Testis (tissue), 3 donors: Measurements from ENCODE around the gene ADAM15. TPM values are rescaled to one million over a fixed set of nuclear protein-coding genes. Genes with fewer than 3 reads are reported as not detected.

Source experiments
- DNase-seq: peaks from one replicate; pipeline ENCODE4 v3.0.0-alpha.2; 2019
- H3K27ac ChIP-seq, 2 donors: fragments of 200-600 bp; sonication (generic); one replicate each; pipeline ENCODE4 v1.5.1; 2019
- H3K27me3 ChIP-seq: fragments of 200-600 bp; sonication (generic); one replicate; pipeline ENCODE4 v1.5.1; 2019
- H3K36me3 ChIP-seq: fragments of 200-600 bp; sonication (generic); one replicate; pipeline ENCODE4 v1.5.1; 2017; ENCODE audit warnings: low read depth; ENCODE audit errors: missing control alignments
- H3K4me1 ChIP-seq: fragments of 200-600 bp; sonication (generic); one replicate; pipeline ENCODE4 v1.5.1; 2019
- H3K4me3 ChIP-seq, 2 donors: fragments of 200-600 bp; sonication (generic); one replicate each; pipeline ENCODE4 v1.5.1; 2017 to 2019
- H3K9me3 ChIP-seq: fragments of 200-600 bp; sonication (generic); one replicate; pipeline ENCODE4 v1.5.1; 2017
- POLR2A ChIP-seq: fragments of 450-650 bp; IDR thresholded peaks from one replicate; pipeline ENCODE4 v1.6.1; 2017; ENCODE audit warnings: antibody characterized with exemption, mild to moderate bottlenecking, moderate library complexity
- WGBS, 2 donors: methylation state at CpG; one replicate each; pipeline ENCODE4 v1.1.5; 2018; 5-methylcytosine and 5-hydroxymethylcytosine counted together
- intact Hi-C: fragments of 100-400 bp; cut with DNase I; formaldehyde crosslinking; loops from one replicate; pipeline ENCODE4 v1.15.1; 2023; ENCODE audit warnings: low total_unique reads
- polyA plus RNA-seq: library from polyadenylated mRNA; stranded (reverse); fragments of 350-450 nt; fragmentation: Illumina TruSeq; extraction: RNeasy Lipid Tissue Mini Kit (QIAGEN cat#74804); gene quantifications from one replicate; pipeline ENCODE4 v1.2.3, GENCODE V29; 2014; ENCODE audit warnings: low read depth, low replicate concordance; ENCODE audit not compliant: insufficient read depth
- total RNA-seq, 2 donors: library from RNA; depleted of rRNA; stranded (reverse); fragments of >200 nt; gene quantifications; one replicate each; pipeline ENCODE4 v1.2.3, GENCODE V29; 2016
- TF ChIP-seq, protein P1 (sequence below), 3 experiments: fragments of 450-650 bp in 2 of 3; fragments of 200-600 bp in 1 of 3; sonication (generic) in 1 of 3; IDR thresholded peaks; one replicate each; pipeline ENCODE4 v1.5.1; 2016 to 2019; ENCODE audit warnings: antibody characterized with exemption in 3 of 3, mild to moderate bottlenecking in 2 of 3, moderate library complexity in 1 of 3

ADAM15 gene
- total and polyA plus RNA-seq, 3 donors from 2014 or later: 30.7 to 42.6 (median 34.5) TPM

DNA sequence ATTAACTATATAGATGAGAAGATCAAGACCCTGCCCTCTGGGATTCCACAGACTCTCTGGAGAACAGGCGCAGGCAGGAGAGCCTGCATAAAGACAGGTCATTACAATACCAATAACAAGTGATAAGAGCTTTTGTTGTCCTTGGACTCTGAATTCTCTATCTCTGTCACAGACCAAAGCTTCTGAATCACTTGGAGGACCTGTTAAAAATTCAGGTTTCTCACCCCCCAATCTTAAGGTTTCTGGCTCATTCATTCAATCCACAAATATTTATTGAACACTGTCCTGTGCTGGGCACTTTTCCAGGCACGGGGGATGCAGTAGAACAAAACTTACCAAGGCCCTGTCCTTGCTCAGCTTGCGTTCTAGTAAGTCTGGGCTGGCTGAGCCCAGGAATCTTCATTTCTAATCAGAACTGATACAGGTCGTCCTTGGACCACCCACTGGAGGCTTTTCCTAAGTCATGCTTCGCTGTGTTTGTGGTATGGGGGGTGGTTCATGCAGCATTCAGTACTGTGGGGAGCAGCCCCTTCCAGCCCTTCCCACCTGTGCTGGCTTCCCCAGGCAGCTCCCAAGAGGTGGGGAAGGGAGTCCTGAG, 13.8 kb downstream of the ADAM15 start:
- Histone ChIP-seq H3K9me3 (no peaks in the 10 kb centered on the region), H3K27ac (no peak overlapping the region), H3K4me1 (peaks cover 21% of the 10 kb centered on the region), H3K4me3 (no peak overlapping the region), H3K36me3 (no peaks in the 10 kb centered on the region), H3K27me3 (no peaks in the 10 kb centered on the region)
- WGBS, 2 donors: 44% methylated on average over 5 of the region's 5 CpGs
- TF ChIP-seq POLR2A: no peak
- TF ChIP-seq, protein P1, sequence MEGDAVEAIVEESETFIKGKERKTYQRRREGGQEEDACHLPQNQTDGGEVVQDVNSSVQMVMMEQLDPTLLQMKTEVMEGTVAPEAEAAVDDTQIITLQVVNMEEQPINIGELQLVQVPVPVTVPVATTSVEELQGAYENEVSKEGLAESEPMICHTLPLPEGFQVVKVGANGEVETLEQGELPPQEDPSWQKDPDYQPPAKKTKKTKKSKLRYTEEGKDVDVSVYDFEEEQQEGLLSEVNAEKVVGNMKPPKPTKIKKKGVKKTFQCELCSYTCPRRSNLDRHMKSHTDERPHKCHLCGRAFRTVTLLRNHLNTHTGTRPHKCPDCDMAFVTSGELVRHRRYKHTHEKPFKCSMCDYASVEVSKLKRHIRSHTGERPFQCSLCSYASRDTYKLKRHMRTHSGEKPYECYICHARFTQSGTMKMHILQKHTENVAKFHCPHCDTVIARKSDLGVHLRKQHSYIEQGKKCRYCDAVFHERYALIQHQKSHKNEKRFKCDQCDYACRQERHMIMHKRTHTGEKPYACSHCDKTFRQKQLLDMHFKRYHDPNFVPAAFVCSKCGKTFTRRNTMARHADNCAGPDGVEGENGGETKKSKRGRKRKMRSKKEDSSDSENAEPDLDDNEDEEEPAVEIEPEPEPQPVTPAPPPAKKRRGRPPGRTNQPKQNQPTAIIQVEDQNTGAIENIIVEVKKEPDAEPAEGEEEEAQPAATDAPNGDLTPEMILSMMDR (IDR thresholded peaks at IDR 0.05): no peak
- no peak for DNase-seq
- intact Hi-C loops: loop anchor here (5.0 kb wide), 1 partner anchor 113 kb away; no protein-coding TSS in a partner anchor

DNA sequence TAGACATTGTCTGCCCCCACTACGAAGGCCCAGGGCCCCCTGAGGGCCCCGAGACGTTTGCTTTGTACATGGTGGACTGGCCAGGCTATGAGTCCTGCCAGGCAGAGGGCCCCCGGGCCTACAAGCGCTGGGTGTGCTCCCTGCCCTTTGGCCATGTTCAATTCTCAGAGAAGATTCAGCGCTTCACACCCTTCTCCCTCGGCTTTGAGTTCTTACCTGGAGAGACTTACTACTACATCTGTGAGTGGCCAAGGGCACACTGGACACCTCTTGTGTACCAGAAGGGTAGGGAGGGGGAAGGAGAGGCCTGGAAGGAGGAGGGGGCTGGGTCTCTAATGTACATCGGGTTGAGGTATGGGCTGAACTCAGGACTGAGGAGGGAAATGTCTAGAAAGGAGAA, 15.7 kb downstream of the ADAM15 start:
- H3K27ac ChIP-seq: no peak overlapping the region
- intact Hi-C loops: no loop called here
- H3K36me3 ChIP-seq: no peaks in the 10 kb centered on the region
- no peaks in the 10 kb centered on the region for H3K27me3 ChIP-seq
- WGBS, 2 donors: 84 to 94% methylated on average over 8 of the region's 8 CpGs
- DNase-seq: no peak
- H3K4me1 ChIP-seq: peaks cover 18% of the 10 kb centered on the region
- H3K9me3 ChIP-seq: no peaks in the 10 kb centered on the region
- H3K4me3 ChIP-seq: no peak overlapping the region
- TF ChIP-seq, protein P1 (IDR thresholded peaks at IDR 0.05): no peak
- no peak for TF ChIP-seq POLR2A

DNA sequence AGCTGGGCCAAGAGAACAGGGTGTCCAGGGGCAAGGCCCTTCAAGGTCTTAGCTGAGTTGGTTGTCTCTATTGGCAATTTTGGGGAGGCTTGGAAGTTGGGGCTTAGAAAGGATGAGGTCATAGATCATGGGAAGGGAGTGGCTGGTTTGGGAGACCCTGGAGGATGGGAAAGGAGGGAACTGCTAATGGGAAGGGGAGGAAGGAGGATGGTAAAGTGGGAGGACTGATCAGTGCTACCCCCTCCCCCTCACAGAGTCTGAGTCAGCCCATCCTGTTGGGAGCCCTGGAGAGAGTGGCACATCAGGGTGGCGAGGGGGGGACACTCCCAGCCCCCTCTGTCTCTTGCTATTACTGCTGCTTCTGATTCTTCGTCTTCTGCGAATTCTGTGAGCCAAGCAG, 17.5 kb downstream of the ADAM15 start:
- intact Hi-C loops: no loop called here
- no peak overlapping the region for H3K4me3 ChIP-seq
- TF ChIP-seq, protein P1 (IDR thresholded peaks at IDR 0.05): no peak
- TF ChIP-seq POLR2A: no peak
- peaks cover 4% of the 10 kb centered on the region for H3K4me1 ChIP-seq
- H3K9me3 ChIP-seq: no peaks in the 10 kb centered on the region
- no peak overlapping the region for H3K27ac ChIP-seq
- no peaks in the 10 kb centered on the region for H3K36me3 ChIP-seq
- WGBS, 2 donors: 73 to 88% methylated on average over 3 of the region's 3 CpGs
- H3K27me3 ChIP-seq: no peaks in the 10 kb centered on the region
- DNase-seq: no peak

DNA sequence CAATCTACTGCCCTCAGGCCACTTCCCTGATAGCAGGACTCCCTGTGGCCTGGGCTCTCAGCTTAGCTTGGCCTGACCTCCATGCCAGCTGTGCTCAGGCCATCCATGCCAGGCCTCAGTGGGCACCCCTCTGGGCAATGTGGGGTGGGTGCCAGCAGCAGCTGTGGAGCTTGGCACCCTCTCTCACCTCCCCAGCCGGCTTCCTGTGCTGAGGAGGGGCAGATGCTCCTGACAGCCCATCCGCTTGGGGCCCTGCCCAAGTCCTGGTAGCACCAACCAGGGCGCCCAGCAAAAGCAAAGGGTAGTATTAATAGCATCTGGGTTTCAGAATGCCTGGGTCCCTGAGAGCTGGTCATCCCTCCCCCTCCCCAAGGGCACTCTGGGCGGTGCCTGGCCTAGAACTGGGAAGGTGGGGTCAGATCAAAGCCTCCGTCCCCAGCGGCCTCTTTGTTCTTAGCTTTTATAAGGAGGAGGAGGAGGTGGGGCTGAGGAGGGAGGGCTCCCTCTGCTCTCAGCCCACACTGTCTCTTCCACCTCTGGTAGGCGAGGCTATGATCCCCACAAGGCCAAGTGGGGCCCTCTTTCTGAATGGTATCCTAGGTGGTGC, 18.5 kb downstream of the ADAM15 start:
- Histone ChIP-seq H3K27ac (no peak overlapping the region), H3K27me3 (no peaks in the 10 kb centered on the region), H3K9me3 (no peaks in the 10 kb centered on the region), H3K4me3 (peak overlapping the region in 1 of 2 donors; percentile 56), H3K4me1 (peaks cover 4% of the 10 kb centered on the region), H3K36me3 (no peaks in the 10 kb centered on the region)
- 20 to 49% methylated on average over 2 to 7 of the region's 7 CpGs for WGBS, 2 donors
- TF ChIP-seq, protein P1 (IDR thresholded peaks at IDR 0.05): no peak
- intact Hi-C loops: no loop called here
- DNase-seq: no peak
